ENCODE data around the gene NFAT5.

The NFAT5 gene

GRCh38 chr16:69651217-69651616 lies 85.5 kb downstream of the NFAT5 start:
- TF ChIP-seq CTCF (IDR thresholded peaks at IDR 0.05; ENCODE audit: low read depth, low read length, missing control alignments), result no peak
- Histone ChIP-seq H3K4me3 (ENCODE audit: low read depth, low read length) (no peak overlapping the region), H3K27ac (no peak overlapping the region), H3K27me3 (replicated peaks) (no peaks in the 10 kb centered on the region), H3K36me3 (replicated peaks) (peaks cover 43% of the 10 kb centered on the region)
- no peak for DNase-seq
- in situ Hi-C loops (cut with HindIII; ENCODE audit: low pct_ligation_motif_present, low sequenced_read_pairs), result loop anchor here (25.0 kb wide), 1 partner anchor 239 kb away; the partner anchor contains the start of gene CYB5B

DNA sequence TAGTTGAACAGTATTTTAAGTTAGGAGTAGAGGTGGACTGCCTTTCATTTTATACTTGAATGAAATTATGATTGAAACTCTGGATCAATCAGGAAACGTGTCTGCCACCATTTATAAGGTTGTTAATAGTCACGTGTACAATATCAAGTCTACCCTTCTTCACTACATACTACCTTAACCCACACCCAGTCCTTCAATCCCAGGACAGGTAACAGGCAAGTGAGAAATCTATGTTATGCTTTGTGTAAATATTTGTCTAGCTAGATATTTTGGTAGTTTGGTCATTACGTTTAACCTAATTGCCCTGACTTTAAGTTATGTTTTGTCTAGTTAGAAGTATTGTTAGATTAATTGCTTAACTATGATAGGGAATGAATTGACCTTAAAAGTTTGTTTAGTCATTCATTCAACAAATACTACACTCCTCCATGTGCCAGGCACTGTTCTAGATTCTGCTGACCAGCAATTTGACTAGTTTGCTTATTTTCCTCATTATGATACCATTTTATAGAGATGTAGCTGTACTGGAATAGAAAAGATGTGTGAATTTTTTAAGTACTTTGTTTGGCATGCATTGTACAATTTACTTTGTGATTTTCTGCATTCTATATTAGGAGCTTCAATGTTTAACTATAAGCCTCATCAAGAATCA lies 88.6 kb downstream of the NFAT5 start:
- no peak overlapping the region for H3K4me3 ChIP-seq (ENCODE audit: low read depth, low read length)
- TF ChIP-seq CTCF (IDR thresholded peaks at IDR 0.05; ENCODE audit: low read depth, low read length, missing control alignments), result no peak
- H3K27me3 ChIP-seq (replicated peaks), result no peaks in the 10 kb centered on the region
- H3K27ac ChIP-seq, result no peak overlapping the region
- H3K36me3 ChIP-seq (replicated peaks), result peaks cover 42% of the 10 kb centered on the region
- in situ Hi-C loops (cut with HindIII; ENCODE audit: low pct_ligation_motif_present, low sequenced_read_pairs), result loop anchor here (25.0 kb wide), 1 partner anchor 242 kb away; the partner anchor contains the start of gene CYB5B
- no peak for DNase-seq

DNA sequence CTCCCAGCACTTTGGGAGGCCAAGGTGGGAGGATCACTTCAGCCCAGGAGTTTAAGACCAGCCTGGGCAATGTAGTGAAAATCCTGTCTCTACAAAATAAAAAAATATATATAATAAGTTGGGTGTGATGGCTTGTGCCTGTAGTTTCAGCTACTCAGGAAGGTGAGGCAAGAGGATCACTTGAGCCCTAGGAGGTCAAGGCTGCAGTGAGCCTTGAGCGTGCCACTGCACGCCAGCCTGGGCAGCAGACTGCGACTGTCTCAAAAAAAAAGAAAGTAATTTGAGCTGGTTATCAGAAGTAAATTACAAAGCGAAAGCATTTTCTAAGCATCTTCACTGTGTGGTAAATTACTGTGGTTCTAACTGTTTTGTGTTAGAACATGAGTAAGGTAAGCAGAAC lies 94.4 kb downstream of the NFAT5 start:
- Histone ChIP-seq H3K4me3 (ENCODE audit: low read depth, low read length) (no peak overlapping the region), H3K36me3 (replicated peaks) (peaks cover 33% of the 10 kb centered on the region), H3K27ac (no peak overlapping the region), H3K27me3 (replicated peaks) (no peaks in the 10 kb centered on the region)
- no peak for TF ChIP-seq CTCF (IDR thresholded peaks at IDR 0.05; ENCODE audit: low read depth, low read length, missing control alignments)
- DNase-seq, result no peak
- in situ Hi-C loops (cut with HindIII; ENCODE audit: low pct_ligation_motif_present, low sequenced_read_pairs), result loop anchor here (25.0 kb wide), 1 partner anchor 248 kb away; the partner anchor contains the start of gene CYB5B

DNA sequence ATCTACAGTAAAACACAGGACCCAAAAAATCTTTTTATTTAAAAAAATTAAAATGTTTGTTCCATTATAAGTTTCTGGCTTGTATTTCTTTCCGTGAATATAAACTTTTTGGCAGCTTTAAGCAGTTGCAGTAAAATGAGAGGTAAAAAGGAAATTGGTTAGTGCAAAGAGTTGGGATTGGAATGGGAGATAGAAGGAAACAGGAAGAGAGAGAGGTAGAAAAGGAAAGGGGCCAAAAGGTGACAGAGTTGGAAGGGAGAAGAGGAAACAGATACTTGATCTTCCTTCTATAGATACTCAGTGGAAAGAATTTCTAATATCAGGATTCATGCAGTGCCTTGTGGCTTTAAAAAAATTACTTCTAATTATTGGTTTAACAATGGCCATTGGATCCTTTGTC lies 97.1 kb downstream of the NFAT5 start:
- Histone ChIP-seq H3K4me3 (ENCODE audit: low read depth, low read length) (no peak overlapping the region), H3K27ac (no peak overlapping the region), H3K27me3 (replicated peaks) (no peaks in the 10 kb centered on the region), H3K36me3 (replicated peaks) (peaks cover 21% of the 10 kb centered on the region)
- TF ChIP-seq CTCF (IDR thresholded peaks at IDR 0.05; ENCODE audit: low read depth, low read length, missing control alignments), result no peak
- in situ Hi-C loops (cut with HindIII; ENCODE audit: low pct_ligation_motif_present, low sequenced_read_pairs), result loop anchor here (25.0 kb wide), 1 partner anchor 251 kb away; the partner anchor contains the start of gene CYB5B
- no peak for DNase-seq

- TF ChIP-seq CTCF (IDR thresholded peaks at IDR 0.05; ENCODE audit: low read depth, low read length, missing control alignments), result no peak
- no peak for DNase-seq
- H3K36me3 ChIP-seq (replicated peaks), result peaks cover 25% of the 10 kb centered on the region
- no peak overlapping the region for H3K4me3 ChIP-seq (ENCODE audit: low read depth, low read length)
- no peaks in the 10 kb centered on the region for H3K27me3 ChIP-seq (replicated peaks)
- in situ Hi-C loops (cut with HindIII; ENCODE audit: low pct_ligation_motif_present, low sequenced_read_pairs), result loop anchor here (25.0 kb wide), 1 partner anchor 252 kb away; the partner anchor contains the start of gene CYB5B
- H3K27ac ChIP-seq, result no peak overlapping the region
Observed at GRCh38 chr16:69663846-69664245, 98.1 kb downstream of the NFAT5 start.
